ENCODE data around the gene AMOT.

DNA sequence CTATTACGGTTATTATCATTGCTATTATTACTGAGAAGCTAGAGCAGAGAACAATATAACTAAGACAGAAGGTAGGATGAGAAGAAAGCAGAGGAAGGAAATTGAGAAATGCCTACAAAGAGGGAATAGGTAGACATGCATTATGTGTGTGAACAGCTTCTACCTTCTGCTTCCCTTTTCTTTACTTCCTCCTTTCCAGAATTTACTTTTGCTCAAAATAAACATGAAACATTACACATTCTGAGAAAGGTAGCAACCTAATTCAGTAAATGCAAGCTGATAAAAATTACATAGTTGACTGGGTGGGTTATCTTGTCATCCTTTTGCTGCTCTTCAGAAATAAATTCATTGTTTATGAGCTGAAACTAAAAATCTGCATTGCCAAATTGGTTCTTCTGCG, 54.6 kb downstream of the AMOT start:
- TF ChIP-seq, protein P1, sequence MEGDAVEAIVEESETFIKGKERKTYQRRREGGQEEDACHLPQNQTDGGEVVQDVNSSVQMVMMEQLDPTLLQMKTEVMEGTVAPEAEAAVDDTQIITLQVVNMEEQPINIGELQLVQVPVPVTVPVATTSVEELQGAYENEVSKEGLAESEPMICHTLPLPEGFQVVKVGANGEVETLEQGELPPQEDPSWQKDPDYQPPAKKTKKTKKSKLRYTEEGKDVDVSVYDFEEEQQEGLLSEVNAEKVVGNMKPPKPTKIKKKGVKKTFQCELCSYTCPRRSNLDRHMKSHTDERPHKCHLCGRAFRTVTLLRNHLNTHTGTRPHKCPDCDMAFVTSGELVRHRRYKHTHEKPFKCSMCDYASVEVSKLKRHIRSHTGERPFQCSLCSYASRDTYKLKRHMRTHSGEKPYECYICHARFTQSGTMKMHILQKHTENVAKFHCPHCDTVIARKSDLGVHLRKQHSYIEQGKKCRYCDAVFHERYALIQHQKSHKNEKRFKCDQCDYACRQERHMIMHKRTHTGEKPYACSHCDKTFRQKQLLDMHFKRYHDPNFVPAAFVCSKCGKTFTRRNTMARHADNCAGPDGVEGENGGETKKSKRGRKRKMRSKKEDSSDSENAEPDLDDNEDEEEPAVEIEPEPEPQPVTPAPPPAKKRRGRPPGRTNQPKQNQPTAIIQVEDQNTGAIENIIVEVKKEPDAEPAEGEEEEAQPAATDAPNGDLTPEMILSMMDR (IDR thresholded peaks at IDR 0.05; ENCODE audit: low read length): no peak
- no peak for TF ChIP-seq EZH2phosphoT487 (IDR thresholded peaks at IDR 0.05; ENCODE audit: low read length)

All from MM.1S (cell line).